ENCODE data around the gene CALM3. TPM values are rescaled to one million over a fixed set of nuclear protein-coding genes. Genes with fewer than 3 reads are reported as not detected.

The CALM3 gene
- total and polyA plus RNA-seq, 4 donors: 197 to 240 (median 224) TPM

Other genes starting within 250 kb of the CALM3 start
- 10 to 100 TPM; 18.8 to 25.7 TPM for gene CCDC8, start 187.8 kb upstream of the CALM3 start, total RNA-seq
- 10 to 100 TPM in 1 of 2 donors, 1 to 10 TPM in 1; 9.6 to 11.0 TPM for gene CCDC8, start 187.8 kb upstream of the CALM3 start, polyA plus RNA-seq
- 1 to 10 TPM; 3.1 to 4.3 TPM for gene PNMA8C, start 172.4 kb upstream of the CALM3 start, total RNA-seq
- 1 to 10 TPM; 1.2 to 1.6 TPM for gene PNMA8C, start 172.4 kb upstream of the CALM3 start, polyA plus RNA-seq
- 10 to 100 TPM in 1 of 2 donors, 1 to 10 TPM in 1; 6.8 to 12.4 TPM for gene PNMA8A, start 129.8 kb upstream of the CALM3 start, total RNA-seq
- 1 to 10 TPM; 3.3 to 6.8 TPM for gene PNMA8A, start 129.8 kb upstream of the CALM3 start, polyA plus RNA-seq
- 1 to 10 TPM; 1.5 to 5.2 TPM for gene PNMA8B, start 105.5 kb upstream of the CALM3 start, total RNA-seq
- gene PNMA8B, start 105.5 kb upstream of the CALM3 start, polyA plus RNA-seq: under 1 TPM; 0.75 to 0.82 TPM
- gene PTGIR, start 23.8 kb downstream of the CALM3 start, total RNA-seq: 10 to 100 TPM; 70.4 to 70.8 TPM
- 100 to 1,000 TPM in 1 of 2 donors, 10 to 100 TPM in 1; 17.3 to 119 TPM for gene PTGIR, start 23.8 kb downstream of the CALM3 start, polyA plus RNA-seq
- 1 to 10 TPM; 3.0 to 4.5 TPM for gene GNG8, start 34.9 kb downstream of the CALM3 start, total RNA-seq
- gene GNG8, start 34.9 kb downstream of the CALM3 start, polyA plus RNA-seq: not detected
- 100 to 1,000 TPM in 1 of 2 donors, 10 to 100 TPM in 1; 84.1 to 216 TPM for gene DACT3, start 59.9 kb downstream of the CALM3 start, total RNA-seq
- gene DACT3, start 59.9 kb downstream of the CALM3 start, polyA plus RNA-seq: 10 to 100 TPM; 24.4 to 47.0 TPM
- gene PRKD2, start 115.8 kb downstream of the CALM3 start, total RNA-seq: 10 to 100 TPM; 42.2 to 62.6 TPM
- 10 to 100 TPM; 15.3 to 79.2 TPM for gene PRKD2, start 115.8 kb downstream of the CALM3 start, polyA plus RNA-seq
- gene FKRP, start 144.7 kb downstream of the CALM3 start, total RNA-seq: 10 to 100 TPM; 19.1 to 20.6 TPM
- 10 to 100 TPM in 1 of 2 donors, 1 to 10 TPM in 1; 3.9 to 13.0 TPM for gene FKRP, start 144.7 kb downstream of the CALM3 start, polyA plus RNA-seq
- 10 to 100 TPM; 63.4 to 69.8 TPM for gene STRN4, start 145.1 kb downstream of the CALM3 start, total RNA-seq
- gene STRN4, start 145.1 kb downstream of the CALM3 start, polyA plus RNA-seq: 10 to 100 TPM; 26.8 to 45.6 TPM
- gene SLC1A5, start 187.3 kb downstream of the CALM3 start, total RNA-seq: 10 to 100 TPM; 42.8 to 56.3 TPM
- gene SLC1A5, start 187.3 kb downstream of the CALM3 start, polyA plus RNA-seq: 10 to 100 TPM; 15.4 to 44.4 TPM
- gene AP2S1, start 249.5 kb downstream of the CALM3 start, total RNA-seq: 100 to 1,000 TPM in 1 of 2 donors, 10 to 100 TPM in 1; 98.3 to 119 TPM
- gene AP2S1, start 249.5 kb downstream of the CALM3 start, polyA plus RNA-seq: 100 to 1,000 TPM in 1 of 2 donors, 10 to 100 TPM in 1; 90.0 to 121 TPM